ENCODE data around the gene AUTS2.

GRCh38 chr7:70554646-70555045 is 956.4 kb downstream of the AUTS2 start:
- TF ChIP-seq ZNF274 (IDR thresholded peaks at IDR 0.05; ENCODE audit: low read depth, low read length) (no peak), YY1 (IDR thresholded peaks at IDR 0.05; ENCODE audit: insufficient read depth, insufficient read length) (no peak), SUZ12 (IDR thresholded peaks at IDR 0.05; ENCODE audit: extremely low read depth, insufficient read depth, insufficient read length) (no peak)
